Keratinocyte (primary cell): Measurements from ENCODE around the gene GPRC5B. TPM values are rescaled to one million over a fixed set of nuclear protein-coding genes. Genes with fewer than 3 reads are reported as not detected.

Experiments
- DNase-seq: peaks from one replicate; pipeline ENCODE4 v3.0.0-alpha.2; 2011; ENCODE audit warnings: low read depth, missing footprints, low spot score
- FAIRE-seq: peaks from 2 replicates; lab custom pipeline; 2011; peaks lifted over from hg19 to GRCh38; lab: Jason Lieb, UNC
- H2AFZ ChIP-seq: 2 replicates; pipeline ENCODE4 v1.6.0; 2012; ENCODE audit warnings: low read length, control low read depth, inconsistent platforms; ENCODE audit not compliant: control insufficient read depth
- H3K27ac ChIP-seq: 2 replicates; pipeline ENCODE4 v1.5.1; 2011; ENCODE audit warnings: low read length; ENCODE audit not compliant: control insufficient read depth, insufficient read depth
- H3K27me3 ChIP-seq: 3 replicates; pipeline ENCODE4 v1.6.0; 2011; ENCODE audit warnings: low read length; ENCODE audit not compliant: control insufficient read depth, insufficient read depth; ENCODE audit errors: extremely low read depth
- H3K36me3 ChIP-seq, 2 experiments: 2 replicates in 1 of 2; 3 replicates in 1 of 2; pipeline ENCODE4 v1.5.1; 2011; ENCODE audit warnings: low read length in 2 of 2, mild to moderate bottlenecking in 1 of 2; ENCODE audit not compliant: control insufficient read depth in 2 of 2, insufficient read depth in 2 of 2; ENCODE audit errors: extremely low read depth in 1 of 2
- H3K4me1 ChIP-seq: 3 replicates; pipeline ENCODE4 v1.5.1; 2011; ENCODE audit warnings: low read length; ENCODE audit not compliant: control insufficient read depth, insufficient read depth; ENCODE audit errors: extremely low read depth
- H3K4me2 ChIP-seq: 3 replicates; pipeline ENCODE4 v1.6.0; 2011; ENCODE audit warnings: low read depth, low read length; ENCODE audit not compliant: control insufficient read depth, insufficient read depth; ENCODE audit errors: extremely low read depth
- H3K4me3 ChIP-seq, 3 experiments: fragments of 200-600 bp in 1 of 3; sonication (generic) in 1 of 3; 2 replicates in 2 of 3; 3 replicates in 1 of 3; pipeline ENCODE4 v1.5.1; 2011 to 2016; ENCODE audit warnings: low read length in 3 of 3, mild to moderate bottlenecking in 3 of 3, control low read depth in 2 of 3, inconsistent platforms in 1 of 3, low read depth in 1 of 3, mixed read lengths in 1 of 3, mixed run types in 1 of 3, moderate library complexity in 1 of 3; ENCODE audit not compliant: control insufficient read depth in 2 of 3, insufficient read depth in 2 of 3; ENCODE audit errors: extremely low read depth in 1 of 3
- H3K79me2 ChIP-seq: 2 replicates; pipeline ENCODE4 v1.6.0; 2012; ENCODE audit warnings: low read length; ENCODE audit not compliant: control insufficient read depth, insufficient read depth
- H3K9ac ChIP-seq: 3 replicates; pipeline ENCODE4 v1.6.0; 2011; ENCODE audit warnings: low read length; ENCODE audit not compliant: control insufficient read depth, insufficient read depth; ENCODE audit errors: extremely low read depth
- H3K9me1 ChIP-seq: 3 replicates; pipeline ENCODE4 v1.6.0; 2011; ENCODE audit warnings: low read length; ENCODE audit not compliant: control insufficient read depth, insufficient read depth; ENCODE audit errors: extremely low read depth
- H3K9me3 ChIP-seq: 2 replicates; pipeline ENCODE4 v1.5.1; 2012; ENCODE audit warnings: low read depth, low read length; ENCODE audit not compliant: control insufficient read depth
- H4K20me1 ChIP-seq: 3 replicates; pipeline ENCODE4 v1.6.0; 2011; ENCODE audit warnings: low read length; ENCODE audit not compliant: control insufficient read depth, insufficient read depth; ENCODE audit errors: extremely low read depth
- CTCF ChIP-seq, 3 experiments: IDR thresholded peaks in 1 of 3; conservative IDR thresholded peaks in 1 of 3; optimal IDR thresholded peaks in 1 of 3; 2 replicates in 2 of 3; 3 replicates in 1 of 3; pipeline versions ENCODE3 to v1.5.1; 2011; ENCODE audit warnings: low read length in 3 of 3, mild to moderate bottlenecking in 3 of 3, moderate library complexity in 2 of 3, control low read depth in 1 of 3, inconsistent platforms in 1 of 3; ENCODE audit not compliant: insufficient read depth in 2 of 3; ENCODE audit errors: extremely low read depth in 1 of 3
- EZH2 ChIP-seq: IDR thresholded peaks from one replicate; pipeline ENCODE4 v1.6.1; 2012; ENCODE audit warnings: inconsistent platforms, mild to moderate bottlenecking, low read length, moderate library complexity
- dilution Hi-C: fragments of 300-500 bp; cut with MboI; formaldehyde crosslinking; loops from one replicate; pipeline ENCODE4 v1.7.0; 2020; ENCODE audit warnings: low sequenced_read_pairs; ENCODE audit not compliant: extremely low pct_ligation_motif_present
- polyA plus RNA-seq, 5 experiments: library from polyadenylated mRNA; depleted of rRNA in 3 of 5; stranded (reverse) in 3 of 5; stranded (forward) in 1 of 5; unstranded in 1 of 5; fragments of >200 nt; gene quantifications; 1 replicate in 1 of 5; 2 replicates in 3 of 5; 3 replicates in 1 of 5; pipeline versions ENCODE4 v1.2.1 to v1.2.3, GENCODE V29; 2011 to 2012; ENCODE audit warnings: missing spikeins in 2 of 5, low read depth in 1 of 5, low replicate concordance in 1 of 5

GPRC5B gene
- polyA plus RNA-seq, 1 donor (not counting 4 experiments of a cell fraction or from before 2014, with no cell fraction given): 0.03 TPM

- Histone ChIP-seq H3K4me1 (no peaks in the 10 kb centered on the region), H3K79me2 (no peaks in the 10 kb centered on the region), H2AFZ (no peak overlapping the region), H3K9me1 (no peaks in the 10 kb centered on the region), H3K4me3 (no peak overlapping the region), H4K20me1 (no peaks in the 10 kb centered on the region), H3K4me2 (no peak overlapping the region), H3K27me3 (peaks cover 4% of the 10 kb centered on the region), H3K27ac (no peak overlapping the region), H3K9me3 (no peaks in the 10 kb centered on the region), H3K36me3 (no peaks in the 10 kb centered on the region), H3K9ac (no peak overlapping the region)
- dilution Hi-C loops: no loop called here
- no peak for TF ChIP-seq CTCF (optimal IDR thresholded peaks at IDR 0.05 in 1 of 3, IDR thresholded peaks at IDR 0.05 in 1 of 3, conservative IDR thresholded peaks at IDR 0.05 in 1 of 3; ENCODE audit: extremely low read depth in 1 of 3, insufficient read depth in 2 of 3, low read length in 3 of 3)
- no peak for TF ChIP-seq EZH2
- DNase-seq (no peak), FAIRE-seq (no peak)
Measured at GRCh38 chr16:19857593-19858339, 26.9 kb downstream of the GPRC5B start.

GRCh38 chr16:19856120-19856519 lies 28.5 kb downstream of the GPRC5B start:
- H3K4me1 ChIP-seq: no peaks in the 10 kb centered on the region
- FAIRE-seq (no peak), DNase-seq (no peak)
- H3K36me3 ChIP-seq: no peaks in the 10 kb centered on the region
- no peak overlapping the region for H3K4me2 ChIP-seq
- no peak overlapping the region for H3K4me3 ChIP-seq
- dilution Hi-C loops: no loop called here
- no peak overlapping the region for H3K9ac ChIP-seq
- H3K27me3 ChIP-seq: no peaks in the 10 kb centered on the region
- TF ChIP-seq CTCF (optimal IDR thresholded peaks at IDR 0.05 in 1 of 3, IDR thresholded peaks at IDR 0.05 in 1 of 3, conservative IDR thresholded peaks at IDR 0.05 in 1 of 3; ENCODE audit: extremely low read depth in 1 of 3, insufficient read depth in 2 of 3, low read length in 3 of 3) (no peak), EZH2 (no peak)
- no peak overlapping the region for H3K27ac ChIP-seq
- H3K9me3 ChIP-seq: no peaks in the 10 kb centered on the region
- H3K79me2 ChIP-seq: no peaks in the 10 kb centered on the region
- H4K20me1 ChIP-seq: no peaks in the 10 kb centered on the region
- H3K9me1 ChIP-seq: no peaks in the 10 kb centered on the region
- H2AFZ ChIP-seq: no peak overlapping the region
